PC-3 (cell line): Measurements from ENCODE around the gene KIF1B. TPM values are rescaled to one million over a fixed set of nuclear protein-coding genes. Genes with fewer than 3 reads are reported as not detected.

Experiments used
- ATAC-seq: fragments of 200-7000 bp; cut with Tn5 transposase; 2 replicates; pipeline ENCODE4 v1.9.1; 2020; ENCODE audit warnings: mild to moderate bottlenecking, moderate library complexity
- BruUV-seq: library from RNA; stranded (reverse); fragments of 400-500 nt; replicated peaks from 2 replicates; lab custom pipeline; 2021; lab: Mats Ljungman, UMichigan
- CTCF ChIA-PET: fragments of 300-600 bp; sonication (Branson Sonifier 250); formaldehyde crosslinking; loops from one replicate; lab custom pipeline; 2022; ENCODE audit warnings: antibody characterized with exemption; lab: Charles Lee
- POLR2A ChIA-PET: fragments of 300-600 bp; sonication (Branson Sonifier 250); formaldehyde crosslinking; loops from one replicate; lab custom pipeline; 2022; ENCODE audit warnings: antibody characterized with exemption; ENCODE audit not compliant: unreplicated experiment; lab: Charles Lee
- DNase-seq: peaks from one replicate; pipeline ENCODE4 v3.0.0-alpha.2; 2015
- H2AFZ ChIP-seq: fragments of 300-600 bp; sonication (generic); 2 replicates; pipeline ENCODE4 v1.6.0; 2016; ENCODE audit warnings: antibody characterized with exemption, low read length
- H3F3A ChIP-seq: fragments of 300-600 bp; sonication (generic); one replicate; pipeline ENCODE4 v1.6.0; 2017; ENCODE audit warnings: antibody characterized with exemption, low read length, control low read depth, mild to moderate bottlenecking; ENCODE audit not compliant: unreplicated experiment
- H3K27ac ChIP-seq: fragments of 300-600 bp; sonication (generic); 2 replicates; pipeline ENCODE4 v1.5.1; 2016; ENCODE audit warnings: mild to moderate bottlenecking, low read length
- H3K27me3 ChIP-seq: fragments of 300-600 bp; sonication (generic); 2 replicates; pipeline ENCODE4 v1.6.1; 2016; ENCODE audit warnings: low read length, mixed read lengths
- H3K36me3 ChIP-seq: fragments of 300-600 bp; sonication (generic); 2 replicates; pipeline ENCODE4 v1.6.1; 2016; ENCODE audit warnings: low read depth, mixed run types, low read length, mixed read lengths
- H3K4me1 ChIP-seq: fragments of 300-600 bp; sonication (generic); 2 replicates; pipeline ENCODE4 v1.5.1; 2016; ENCODE audit warnings: low read length; ENCODE audit not compliant: insufficient read depth
- H3K4me2 ChIP-seq: fragments of 300-600 bp; sonication (generic); 2 replicates; pipeline ENCODE4 v1.6.0; 2016; ENCODE audit warnings: low read length
- H3K4me3 ChIP-seq: fragments of 300-600 bp; sonication (generic); 2 replicates; pipeline ENCODE4 v1.5.1; 2016; ENCODE audit warnings: mild to moderate bottlenecking, low read length, mixed read lengths
- H3K79me2 ChIP-seq: fragments of 300-600 bp; sonication (generic); 2 replicates; pipeline ENCODE4 v1.6.1; 2017; ENCODE audit warnings: low read length, mixed read lengths
- H3K9ac ChIP-seq: fragments of 300-600 bp; sonication (generic); 2 replicates; pipeline ENCODE4 v1.6.0; 2016; ENCODE audit warnings: mild to moderate bottlenecking, low read length
- H3K9me2 ChIP-seq: fragments of 300-600 bp; sonication (generic); replicated peaks from 2 replicates; pipeline ENCODE4 v1.6.1; 2016; ENCODE audit warnings: mixed run types, low read length, mixed read lengths
- H3K9me3 ChIP-seq: fragments of 300-600 bp; sonication (generic); 2 replicates; pipeline ENCODE4 v1.6.1; 2016; ENCODE audit warnings: low read length, mixed read lengths
- H4K20me1 ChIP-seq: fragments of 300-600 bp; sonication (generic); 2 replicates; pipeline ENCODE4 v1.6.1; 2016; ENCODE audit warnings: low read length, mixed read lengths
- CTCF ChIP-seq: fragments of 300-600 bp; sonication (generic); conservative IDR thresholded peaks from 2 replicates; pipeline ENCODE4 v1.5.1; 2017; ENCODE audit warnings: antibody characterized with exemption, low read depth, mild to moderate bottlenecking, low read length
- EZH2 ChIP-seq: fragments of 300-600 bp; sonication (generic); IDR thresholded peaks from one replicate; pipeline ENCODE4 v1.6.1; 2017; ENCODE audit warnings: antibody characterized with exemption, mild to moderate bottlenecking, low read length; ENCODE audit not compliant: unreplicated experiment
- EZH2phosphoT487 ChIP-seq: fragments of 300-600 bp; sonication (generic); IDR thresholded peaks from 2 replicates; pipeline ENCODE4 v1.6.1; 2018; ENCODE audit warnings: mild to moderate bottlenecking, antibody characterized with exemption, low read length, borderline replicate concordance
- intact Hi-C: fragments of 100-400 bp; cut with micrococcal nuclease; formaldehyde crosslinking; loops from 2 replicates; pipeline ENCODE4 v1.9.0; 2023
- total RNA-seq: library from RNA; depleted of rRNA; stranded (reverse); fragments of >200 nt; gene quantifications from 2 replicates; pipeline ENCODE4 v1.2.3, GENCODE V29; 2014

Gene KIF1B
- total RNA-seq, 1 experiment from 2014 or later, result 21.4 TPM

GRCh38 chr1:10271869-10272268 lies 61.5 kb downstream of the KIF1B start:
- ATAC-seq (no peak; the same call in 1 of the 2 replicates), DNase-seq (no peak)
- Histone ChIP-seq H3K79me2 (no peaks in the 10 kb centered on the region), H3K27ac (no peak overlapping the region), H4K20me1 (no peaks in the 10 kb centered on the region), H3K9ac (no peak overlapping the region), H2AFZ (no peak overlapping the region), H3K4me2 (no peak overlapping the region), H3K36me3 (peaks cover 13% of the 10 kb centered on the region; the same call in 1 of the 2 replicates), H3K4me3 (no peak overlapping the region), H3F3A (no peaks in the 10 kb centered on the region), H3K9me2 (no peaks in the 10 kb centered on the region), H3K9me3 (no peaks in the 10 kb centered on the region), H3K4me1 (no peaks in the 10 kb centered on the region), H3K27me3 (no peaks in the 10 kb centered on the region)
- ChIA-PET POLR2A (no interaction called here), CTCF (no interaction called here)
- TF ChIP-seq EZH2phosphoT487 (no peak), EZH2 (no peak), CTCF (no peak)
- no TSS peak for BruUV-seq
- intact Hi-C loops, result no loop called here

GRCh38 chr1:10272274-10272673 lies 61.9 kb downstream of the KIF1B start:
- Histone ChIP-seq H4K20me1 (no peaks in the 10 kb centered on the region), H3K4me1 (no peaks in the 10 kb centered on the region), H3K9me3 (no peaks in the 10 kb centered on the region), H3K79me2 (no peaks in the 10 kb centered on the region), H3F3A (no peaks in the 10 kb centered on the region), H3K4me2 (no peak overlapping the region), H3K9ac (no peak overlapping the region), H3K4me3 (no peak overlapping the region), H3K9me2 (no peaks in the 10 kb centered on the region), H3K27ac (no peak overlapping the region), H3K36me3 (peaks cover 13% of the 10 kb centered on the region; the same call in 1 of the 2 replicates), H3K27me3 (no peaks in the 10 kb centered on the region), H2AFZ (no peak overlapping the region)
- TF ChIP-seq CTCF, result no peak
- TF ChIP-seq EZH2, result no peak
- no peak for TF ChIP-seq EZH2phosphoT487
- CTCF ChIA-PET, result no interaction called here
- DNase-seq (no peak), ATAC-seq (peak; percentile 56)
- POLR2A ChIA-PET, result no interaction called here
- no TSS peak for BruUV-seq
- intact Hi-C loops, result no loop called here

GRCh38 chr1:10278880-10279279 lies 68.5 kb downstream of the KIF1B start:
- ATAC-seq (no peak), DNase-seq (no peak)
- POLR2A ChIA-PET, result no interaction called here
- TF ChIP-seq CTCF, result no peak
- TF ChIP-seq EZH2, result no peak
- no peak for TF ChIP-seq EZH2phosphoT487
- H3K4me2 ChIP-seq, result no peak overlapping the region
- no peaks in the 10 kb centered on the region for H3K9me3 ChIP-seq
- no peaks in the 10 kb centered on the region for H3K4me1 ChIP-seq
- no peaks in the 10 kb centered on the region for H4K20me1 ChIP-seq
- no peak overlapping the region for H3K4me3 ChIP-seq
- CTCF ChIA-PET, result no interaction called here
- no peak overlapping the region for H3K9ac ChIP-seq
- no peaks in the 10 kb centered on the region for H3K79me2 ChIP-seq
- no peaks in the 10 kb centered on the region for H3F3A ChIP-seq
- no peak overlapping the region for H3K27ac ChIP-seq
- H3K9me2 ChIP-seq, result no peaks in the 10 kb centered on the region
- no peaks in the 10 kb centered on the region for H3K27me3 ChIP-seq
- intact Hi-C loops, result no loop called here
- no peak overlapping the region for H2AFZ ChIP-seq
- BruUV-seq, result no TSS peak
- H3K36me3 ChIP-seq, result peaks cover 37% of the 10 kb centered on the region
